ENCODE data around the gene NTSR1.

Gene NTSR1

GRCh38 chr20:62694868-62695267 lies 13.8 kb upstream of the NTSR1 start:
- DNase-seq: no peak

GRCh38 chr20:62695448-62696414 lies 12.9 kb upstream of the NTSR1 start:
- DNase-seq: no peak

GRCh38 chr20:62696434-62696957 lies 12.1 kb upstream of the NTSR1 start:
- no peak for DNase-seq

- no peak for DNase-seq
These were observed 11.6 kb upstream of the NTSR1 start for GRCh38 chr20:62696989-62697388.

GRCh38 chr20:62697468-62697912 lies 11.1 kb upstream of the NTSR1 start:
- no peak for DNase-seq

- DNase-seq: no peak
These were observed 10.4 kb upstream of the NTSR1 start for GRCh38 chr20:62698231-62698630.

- DNase-seq: no peak
These were observed 9.3 kb upstream of the NTSR1 start for GRCh38 chr20:62699296-62699695.

GRCh38 chr20:62699741-62700140 lies 8.9 kb upstream of the NTSR1 start:
- DNase-seq: no peak

- no peak for DNase-seq
These were observed 8.2 kb upstream of the NTSR1 start for GRCh38 chr20:62700261-62700930.

GRCh38 chr20:62701161-62702012 lies 7.2 kb upstream of the NTSR1 start:
- DNase-seq: no peak

- no peak for DNase-seq
These were observed 6.7 kb upstream of the NTSR1 start for GRCh38 chr20:62702013-62702300.

- peak in 1 of 5 experiments; percentile 40 for DNase-seq
These were observed 5.5 kb upstream of the NTSR1 start for GRCh38 chr20:62702895-62703852.

GRCh38 chr20:62703853-62704228 lies 4.8 kb upstream of the NTSR1 start:
- DNase-seq: no peak

GRCh38 chr20:62704341-62704948 lies 4.2 kb upstream of the NTSR1 start:
- DNase-seq: no peak

GRCh38 chr20:62705627-62706026 lies 3.0 kb upstream of the NTSR1 start:
- DNase-seq: no peak

GRCh38 chr20:62706344-62706743 lies 2.3 kb upstream of the NTSR1 start:
- no peak for DNase-seq

- DNase-seq: no peak
These were observed 1.8 kb upstream of the NTSR1 start for GRCh38 chr20:62706857-62707256.

- no peak for DNase-seq
These were observed 1.2 kb upstream of the NTSR1 start for GRCh38 chr20:62707276-62707920.

GRCh38 chr20:62707921-62708521 lies 615 bp upstream of the NTSR1 start:
- no peak for DNase-seq

GRCh38 chr20:62709537-62709905 lies 885 bp downstream of the NTSR1 start:
- DNase-seq: no peak

Data from T-helper 2 cell (primary cell).